Osteoblast (primary cell): ENCODE results near the gene EDNRB. TPM values are rescaled to one million over a fixed set of nuclear protein-coding genes. Genes with fewer than 3 reads are reported as not detected.

ENCODE experiments used
- DNase-seq: peaks from one replicate; pipeline ENCODE4 v3.0.0; 2011; ENCODE audit warnings: low spot score, mixed read lengths; ENCODE audit not compliant: insufficient read length; ENCODE audit errors: missing footprints
- H2AFZ ChIP-seq: 2 replicates; pipeline ENCODE4 v1.6.0; 2011; ENCODE audit warnings: mild to moderate bottlenecking, low read length
- H3K27ac ChIP-seq: 2 replicates; pipeline ENCODE4 v1.5.1; 2011; ENCODE audit warnings: mild to moderate bottlenecking, low read depth, low read length, moderate library complexity
- H3K27me3 ChIP-seq: 2 replicates; pipeline ENCODE4 v1.6.0; 2012; ENCODE audit warnings: mild to moderate bottlenecking, control low read depth, inconsistent platforms, low read length, moderate library complexity; ENCODE audit not compliant: insufficient read depth
- H3K36me3 ChIP-seq: 2 replicates; pipeline ENCODE4 v1.5.1; 2011; ENCODE audit warnings: mild to moderate bottlenecking, low read length, control low read depth, moderate library complexity; ENCODE audit not compliant: insufficient read depth
- H3K4me1 ChIP-seq: 2 replicates; pipeline ENCODE4 v1.5.1; 2011; ENCODE audit warnings: mild to moderate bottlenecking, low read length, control low read depth, moderate library complexity; ENCODE audit not compliant: insufficient read depth
- H3K4me2 ChIP-seq: 2 replicates; pipeline ENCODE4 v1.6.0; 2011; ENCODE audit warnings: mild to moderate bottlenecking, low read length; ENCODE audit not compliant: insufficient read depth
- H3K4me3 ChIP-seq: fragments of 200-600 bp; sonication (generic); 3 replicates; pipeline ENCODE4 v1.5.1; 2012; ENCODE audit warnings: mild to moderate bottlenecking, low read length, inconsistent platforms; ENCODE audit not compliant: insufficient read depth
- H3K79me2 ChIP-seq: 2 replicates; pipeline ENCODE4 v1.6.0; 2012; ENCODE audit warnings: mild to moderate bottlenecking, low read length, control low read depth, inconsistent platforms; ENCODE audit not compliant: insufficient read depth
- H3K9me3 ChIP-seq: 2 replicates; pipeline ENCODE4 v1.5.1; 2011; ENCODE audit warnings: low read depth, low read length, control low read depth
- H4K20me1 ChIP-seq: 2 replicates; pipeline ENCODE4 v1.6.0; 2012; ENCODE audit warnings: mild to moderate bottlenecking, low read length, control low read depth; ENCODE audit not compliant: insufficient read depth
- CTCF ChIP-seq: IDR thresholded peaks from 2 replicates; pipeline ENCODE4 v1.5.1; 2011; ENCODE audit warnings: mild to moderate bottlenecking, low read depth, low read length, moderate library complexity; ENCODE audit errors: extremely low read depth
- total RNA-seq: library from RNA; depleted of rRNA; stranded (reverse); fragments of >200 nt; gene quantifications from 2 replicates; pipeline ENCODE4 v1.2.3, GENCODE V29; 2012

EDNRB gene
- total RNA-seq, 1 donor, result under 0.01 TPM

- no peaks in the 10 kb centered on the region for H3K36me3 ChIP-seq
- H4K20me1 ChIP-seq, result no peaks in the 10 kb centered on the region
- H3K27ac ChIP-seq, result no peak overlapping the region
- H3K27me3 ChIP-seq, result no peaks in the 10 kb centered on the region
- no peaks in the 10 kb centered on the region for H3K4me1 ChIP-seq
- no peak for TF ChIP-seq CTCF
- no peak for DNase-seq
- no peak overlapping the region for H2AFZ ChIP-seq
- H3K4me3 ChIP-seq, result no peak overlapping the region
- H3K4me2 ChIP-seq, result no peak overlapping the region
- no peaks in the 10 kb centered on the region for H3K79me2 ChIP-seq
- no peaks in the 10 kb centered on the region for H3K9me3 ChIP-seq
Observed at GRCh38 chr13:77902319-77902963, 16.2 kb downstream of the EDNRB start.

GRCh38 chr13:77898097-77898496 lies 20.5 kb downstream of the EDNRB start:
- Histone ChIP-seq H3K79me2 (no peaks in the 10 kb centered on the region), H3K36me3 (no peaks in the 10 kb centered on the region), H3K27ac (no peak overlapping the region), H2AFZ (no peak overlapping the region), H4K20me1 (no peaks in the 10 kb centered on the region), H3K4me2 (no peak overlapping the region), H3K4me1 (no peaks in the 10 kb centered on the region), H3K4me3 (no peak overlapping the region), H3K27me3 (no peaks in the 10 kb centered on the region), H3K9me3 (no peaks in the 10 kb centered on the region)
- DNase-seq, result no peak
- no peak for TF ChIP-seq CTCF

GRCh38 chr13:77896977-77897376 lies 21.7 kb downstream of the EDNRB start:
- Histone ChIP-seq H3K36me3 (no peaks in the 10 kb centered on the region), H4K20me1 (no peaks in the 10 kb centered on the region), H3K27ac (no peak overlapping the region), H3K9me3 (no peaks in the 10 kb centered on the region), H3K4me1 (no peaks in the 10 kb centered on the region), H3K4me3 (no peak overlapping the region), H3K4me2 (no peak overlapping the region), H3K27me3 (no peaks in the 10 kb centered on the region), H2AFZ (no peak overlapping the region), H3K79me2 (no peaks in the 10 kb centered on the region)
- DNase-seq, result no peak
- no peak for TF ChIP-seq CTCF

GRCh38 chr13:77896536-77896935 lies 22.1 kb downstream of the EDNRB start:
- Histone ChIP-seq H3K4me2 (no peak overlapping the region), H3K9me3 (no peaks in the 10 kb centered on the region), H3K36me3 (no peaks in the 10 kb centered on the region), H2AFZ (no peak overlapping the region), H3K27me3 (no peaks in the 10 kb centered on the region), H3K4me1 (no peaks in the 10 kb centered on the region), H3K27ac (no peak overlapping the region), H3K4me3 (no peak overlapping the region), H4K20me1 (no peaks in the 10 kb centered on the region), H3K79me2 (no peaks in the 10 kb centered on the region)
- no peak for TF ChIP-seq CTCF
- no peak for DNase-seq
